Fibroblast of lung (primary cell): ENCODE results near the gene LETMD1.

Source experiments
- EZH2 ChIP-seq: IDR thresholded peaks from 2 replicates; pipeline ENCODE4 v1.5.1; 2012; ENCODE audit warnings: low read length, control low read depth, mild to moderate bottlenecking; ENCODE audit errors: missing control alignments
- TF ChIP-seq, protein P1 (sequence below), 2 donors: IDR thresholded peaks in 1 of 2; conservative IDR thresholded peaks in 1 of 2; 1 replicate in 1 of 2; 2 replicates in 1 of 2; pipeline ENCODE4 v1.5.1; 2011 to 2012; ENCODE audit warnings: low read length in 2 of 2, control low read depth in 1 of 2, inconsistent platforms in 1 of 2, low read depth in 1 of 2, mild to moderate bottlenecking in 1 of 2

GRCh38 chr12:51019927-51020326 lies 28.2 kb upstream of the LETMD1 start:
- TF ChIP-seq, protein P1, sequence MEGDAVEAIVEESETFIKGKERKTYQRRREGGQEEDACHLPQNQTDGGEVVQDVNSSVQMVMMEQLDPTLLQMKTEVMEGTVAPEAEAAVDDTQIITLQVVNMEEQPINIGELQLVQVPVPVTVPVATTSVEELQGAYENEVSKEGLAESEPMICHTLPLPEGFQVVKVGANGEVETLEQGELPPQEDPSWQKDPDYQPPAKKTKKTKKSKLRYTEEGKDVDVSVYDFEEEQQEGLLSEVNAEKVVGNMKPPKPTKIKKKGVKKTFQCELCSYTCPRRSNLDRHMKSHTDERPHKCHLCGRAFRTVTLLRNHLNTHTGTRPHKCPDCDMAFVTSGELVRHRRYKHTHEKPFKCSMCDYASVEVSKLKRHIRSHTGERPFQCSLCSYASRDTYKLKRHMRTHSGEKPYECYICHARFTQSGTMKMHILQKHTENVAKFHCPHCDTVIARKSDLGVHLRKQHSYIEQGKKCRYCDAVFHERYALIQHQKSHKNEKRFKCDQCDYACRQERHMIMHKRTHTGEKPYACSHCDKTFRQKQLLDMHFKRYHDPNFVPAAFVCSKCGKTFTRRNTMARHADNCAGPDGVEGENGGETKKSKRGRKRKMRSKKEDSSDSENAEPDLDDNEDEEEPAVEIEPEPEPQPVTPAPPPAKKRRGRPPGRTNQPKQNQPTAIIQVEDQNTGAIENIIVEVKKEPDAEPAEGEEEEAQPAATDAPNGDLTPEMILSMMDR (conservative IDR thresholded peaks at IDR 0.05 in 1 of 2, IDR thresholded peaks at IDR 0.05 in 1 of 2; ENCODE audit: low read depth in 1 of 2, low read length in 2 of 2): no peak
- no peak for TF ChIP-seq EZH2
